Measurements from ENCODE around the gene C5.

C5 gene

DNA sequence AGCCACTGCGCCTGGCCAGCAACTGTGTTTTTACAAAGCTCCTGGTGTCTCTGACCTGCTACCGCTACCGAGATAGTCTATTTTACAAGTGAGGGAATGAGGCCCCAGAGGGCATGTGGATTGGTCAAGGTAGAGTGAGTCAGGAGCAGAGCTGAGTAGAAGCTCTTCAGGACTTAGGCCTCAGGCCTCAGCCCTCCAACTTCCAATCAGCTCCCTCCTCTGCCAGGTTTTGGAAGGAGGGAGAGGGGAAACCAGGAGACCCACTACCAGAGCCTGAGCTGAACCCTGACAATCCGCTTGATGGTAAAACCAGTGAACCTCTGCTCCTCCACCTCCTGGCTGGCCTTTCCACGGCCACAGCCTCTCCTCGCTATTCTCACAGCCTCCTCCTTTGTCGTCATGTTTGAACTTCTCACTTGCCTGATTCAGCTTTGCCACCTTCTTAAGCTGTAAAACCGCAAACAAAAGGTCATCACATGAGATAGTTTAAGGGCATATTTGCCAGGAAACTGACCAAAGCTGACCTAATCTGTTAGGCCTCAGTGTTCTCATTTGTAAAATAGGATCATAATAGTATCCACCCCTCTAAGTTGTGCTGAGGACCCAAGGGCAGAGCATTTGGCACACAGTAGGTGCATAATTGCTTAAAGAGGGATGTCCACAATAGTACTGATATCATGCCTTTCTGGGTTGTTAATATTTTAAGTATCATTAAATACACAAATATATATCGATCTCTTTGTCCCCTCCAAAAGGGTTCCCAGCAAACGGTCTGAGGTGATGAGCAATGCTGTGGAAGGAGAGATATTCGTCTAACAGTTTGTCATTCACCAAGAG lies 125.2 kb downstream of the C5 start:
- no peak for DNase-seq (ENCODE audit: low read depth)

GRCh38 chr9:120923620-120924328 lies 126.3 kb downstream of the C5 start:
- DNase-seq (ENCODE audit: low read depth): no peak

- DNase-seq (ENCODE audit: low read depth): no peak
Measured at GRCh38 chr9:120922404-120923195, 127.5 kb downstream of the C5 start.

GRCh38 chr9:120921661-120922181 lies 128.4 kb downstream of the C5 start:
- no peak for DNase-seq (ENCODE audit: low read depth)

DNA sequence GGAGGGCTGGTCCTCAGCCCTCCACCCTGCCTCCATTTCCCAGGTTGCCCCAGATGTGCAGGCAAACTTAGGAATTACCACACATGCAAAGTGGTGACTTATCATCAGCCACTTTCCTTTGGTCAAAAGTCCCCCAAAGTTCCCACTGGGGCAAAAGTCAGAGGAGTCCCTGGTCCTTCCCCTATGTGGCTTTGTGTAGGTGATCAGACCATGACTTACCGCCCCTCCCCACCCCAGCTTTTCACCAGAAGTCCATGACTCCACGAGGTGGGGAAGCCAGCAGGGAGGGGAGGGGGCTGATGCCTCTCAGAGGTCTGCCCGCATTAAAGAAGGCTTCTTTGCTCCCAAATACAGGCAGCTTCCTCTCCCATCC lies 129.3 kb downstream of the C5 start:
- DNase-seq (ENCODE audit: low read depth): no peak

GRCh38 chr9:120919843-120920805 lies 130.0 kb downstream of the C5 start:
- no peak for DNase-seq (ENCODE audit: low read depth)

DNA sequence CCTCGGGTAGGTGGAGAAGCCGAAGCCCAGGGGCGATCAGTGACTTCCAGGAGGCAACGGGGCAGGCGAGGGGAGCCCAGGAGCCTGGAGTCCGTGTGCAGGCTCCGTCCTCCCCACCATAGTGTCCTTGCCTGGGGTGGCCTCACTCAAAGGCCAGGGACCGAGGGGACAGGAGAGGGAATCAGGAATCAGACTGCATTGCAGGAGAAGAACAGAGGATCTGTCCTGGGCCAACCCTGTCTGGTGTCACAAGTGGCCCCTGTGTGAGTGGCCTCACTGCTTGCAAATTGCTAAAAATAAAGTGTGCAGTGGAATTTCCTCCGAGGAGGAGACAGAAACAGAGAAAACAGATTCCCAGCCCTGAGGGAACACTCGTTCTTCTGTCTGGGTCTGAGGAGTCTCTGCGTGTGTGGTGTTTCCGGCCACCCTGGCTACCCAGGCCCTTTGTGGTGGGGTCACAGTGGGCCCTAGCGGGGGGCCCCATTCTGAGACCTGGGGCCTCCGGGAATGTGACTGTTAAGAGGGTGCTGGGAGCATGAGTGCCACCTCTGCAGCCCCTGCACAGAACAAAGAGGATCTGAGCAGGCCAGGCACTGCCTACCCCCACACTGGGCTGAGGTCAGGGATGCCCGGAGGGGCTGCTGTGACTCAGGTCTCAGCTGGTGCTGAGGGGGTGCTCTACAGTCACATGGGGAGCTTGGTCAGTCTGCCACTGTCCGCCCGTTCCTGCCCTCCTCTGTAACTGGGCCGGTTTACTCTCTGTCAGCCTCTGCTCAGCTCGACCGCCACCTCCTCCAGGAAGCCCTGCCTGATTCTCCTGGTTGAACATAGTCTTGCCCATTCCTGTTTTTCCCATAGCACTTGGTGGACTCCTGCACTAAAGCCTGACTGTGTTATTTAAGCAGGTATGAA lies 130.9 kb downstream of the C5 start:
- no peak for DNase-seq (ENCODE audit: low read depth)

GRCh38 chr9:120917929-120918762 lies 131.9 kb downstream of the C5 start:
- DNase-seq (ENCODE audit: low read depth): no peak

GRCh38 chr9:120916991-120917880 lies 132.8 kb downstream of the C5 start:
- DNase-seq (ENCODE audit: low read depth): no peak

DNA sequence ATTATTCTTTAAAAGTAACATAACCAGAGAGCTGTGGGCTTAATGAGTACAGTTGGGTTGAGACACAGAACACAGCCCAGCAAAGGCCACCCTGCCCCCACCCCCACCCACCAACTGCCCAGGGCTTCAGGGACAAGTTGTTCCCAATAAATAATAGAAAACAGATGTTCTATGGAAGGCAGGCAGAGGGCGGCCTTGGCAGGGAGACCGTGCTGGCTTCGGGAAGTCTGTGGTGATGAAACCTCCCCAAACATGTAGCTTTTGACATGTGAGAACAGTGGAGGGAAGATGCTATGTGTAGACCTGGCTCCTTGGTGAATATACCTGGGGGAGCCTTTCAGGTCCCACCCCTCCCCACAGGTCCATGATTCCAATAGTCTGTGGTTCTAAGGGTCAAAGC lies 133.5 kb downstream of the C5 start:
- DNase-seq (ENCODE audit: low read depth): no peak

- no peak for DNase-seq (ENCODE audit: low read depth)
Measured at GRCh38 chr9:120915854-120916470, 134.1 kb downstream of the C5 start.

DNA sequence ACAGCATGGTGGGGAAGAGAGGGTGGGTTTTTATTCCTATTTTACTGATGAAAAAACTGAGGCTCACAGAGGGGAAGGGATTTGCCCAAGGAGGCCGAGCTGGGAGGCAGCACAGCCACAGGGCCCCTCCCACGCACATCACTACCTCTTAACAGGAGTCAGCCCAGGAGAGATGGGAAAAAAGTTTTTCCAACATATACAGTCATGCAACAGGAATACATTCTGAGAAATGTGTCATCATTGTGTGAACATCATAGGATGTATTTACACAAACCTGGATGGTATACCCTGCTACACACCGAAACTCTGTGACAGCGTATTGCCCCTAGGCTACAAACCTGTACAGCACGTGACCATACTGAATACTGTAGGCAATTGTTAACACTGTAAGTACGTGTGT lies 135.1 kb downstream of the C5 start:
- no peak for DNase-seq (ENCODE audit: low read depth)

GRCh38 chr9:120914396-120914795 lies 135.7 kb downstream of the C5 start:
- DNase-seq (ENCODE audit: low read depth): no peak

DNA sequence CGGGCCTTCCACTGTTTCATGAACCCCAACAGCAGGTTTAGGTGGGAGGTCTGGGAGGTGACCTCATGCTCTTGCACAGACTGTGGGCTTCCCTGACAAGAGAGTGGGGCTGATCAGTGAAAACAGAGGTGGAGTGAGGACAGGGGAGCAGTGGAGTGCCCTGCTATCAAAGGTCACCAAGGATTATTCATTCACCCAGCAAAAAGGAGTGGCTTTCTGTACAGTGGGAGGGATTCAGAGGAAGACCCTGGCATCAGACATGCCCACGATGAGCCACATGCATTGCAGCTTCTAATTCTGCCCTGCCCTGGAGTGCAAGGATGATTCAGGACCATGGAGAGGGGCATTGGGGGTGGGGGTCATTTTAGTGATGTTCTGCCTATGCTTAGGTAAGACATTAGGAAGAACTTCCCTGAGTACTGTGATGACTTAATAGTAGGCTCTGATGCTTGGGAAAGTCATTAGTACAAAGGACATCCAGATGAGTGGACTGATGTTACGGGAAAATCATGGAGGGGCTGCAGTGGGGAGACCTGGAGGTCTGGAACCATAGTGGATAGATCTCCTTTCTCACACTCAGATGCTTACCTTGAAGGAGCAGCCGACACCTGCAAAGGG lies 136.3 kb downstream of the C5 start:
- DNase-seq (ENCODE audit: low read depth): no peak

DNA sequence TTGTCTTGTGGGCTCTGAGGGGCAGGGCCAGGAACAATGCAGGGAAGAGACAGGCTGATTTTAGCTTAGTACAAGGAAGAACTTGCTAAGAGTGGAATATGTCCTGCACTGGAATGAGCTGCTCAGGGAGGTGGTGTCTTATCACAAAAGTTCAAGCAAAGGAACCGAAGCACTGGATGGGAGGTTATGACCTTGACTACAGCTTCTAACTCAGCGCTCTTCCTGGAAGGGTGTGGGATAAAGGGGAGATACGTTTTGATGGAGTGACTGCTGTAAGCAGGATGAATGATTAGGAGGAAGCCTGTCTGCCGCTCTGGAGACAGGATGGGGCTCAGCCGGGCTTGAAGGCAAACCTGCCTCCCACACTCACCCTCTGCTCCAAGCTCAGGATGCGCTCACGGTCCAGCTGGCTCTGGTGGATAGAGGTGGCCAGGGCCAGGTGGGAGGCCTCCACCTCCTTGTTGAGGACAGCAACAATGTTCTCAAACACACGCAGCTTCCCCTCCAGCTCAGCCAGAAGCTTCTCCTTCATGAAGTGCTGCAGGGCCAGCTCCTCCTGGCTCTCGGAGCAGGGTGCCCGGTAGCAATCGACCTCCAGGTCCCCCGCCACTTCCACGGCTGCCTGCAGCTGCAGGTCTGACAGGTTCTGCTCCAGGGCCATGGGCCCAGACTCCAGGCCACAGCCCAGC lies 137.0 kb downstream of the C5 start:
- no peak for DNase-seq (ENCODE audit: low read depth)

DNA sequence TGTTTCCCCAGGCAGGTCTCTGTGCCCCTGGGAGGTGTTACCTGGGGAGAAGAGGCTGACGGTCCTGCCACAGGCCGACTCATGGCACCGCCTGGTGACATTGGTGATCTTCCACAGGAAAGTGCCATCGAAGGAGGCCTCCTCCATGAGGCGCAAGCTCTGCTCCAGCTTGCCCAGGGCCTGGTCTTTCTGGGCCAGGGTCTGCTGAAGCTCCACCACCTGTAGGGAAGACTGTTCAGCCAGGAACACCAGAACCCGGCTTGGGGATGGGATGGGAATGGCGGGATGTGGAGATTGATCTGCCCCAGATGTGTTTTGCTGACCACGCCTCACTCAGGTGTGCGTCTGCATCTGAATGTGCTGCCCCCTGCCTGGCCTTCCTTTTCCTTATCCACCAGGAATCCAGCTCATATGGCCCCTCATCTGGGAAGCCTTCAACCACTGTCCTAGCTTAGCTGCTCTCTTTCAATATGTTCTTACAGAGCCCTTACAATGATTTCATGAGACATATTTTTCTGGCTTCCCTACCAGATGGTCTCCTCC lies 138.7 kb downstream of the C5 start:
- no peak for DNase-seq (ENCODE audit: low read depth)

DNA sequence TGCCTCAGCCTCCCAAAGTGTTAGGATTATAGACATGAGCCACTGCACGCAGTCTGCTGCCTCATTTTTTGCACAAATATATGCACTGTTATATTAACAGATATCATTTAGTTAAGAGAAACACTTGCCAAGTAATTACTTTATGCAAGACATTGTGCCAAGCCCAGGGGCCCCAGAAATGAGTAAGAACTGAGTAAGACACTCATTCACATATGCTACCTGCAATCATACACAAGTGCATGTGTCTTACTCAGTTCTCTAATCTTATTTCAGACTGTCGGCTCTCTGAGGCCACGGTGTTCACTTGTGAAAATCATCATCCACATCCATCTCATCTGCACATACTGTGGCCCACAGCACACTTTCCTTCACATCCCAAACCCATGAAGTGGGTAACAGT lies 139.4 kb downstream of the C5 start:
- DNase-seq (ENCODE audit: low read depth): no peak
